Measurements from ENCODE around the gene FBXW4.

DNA sequence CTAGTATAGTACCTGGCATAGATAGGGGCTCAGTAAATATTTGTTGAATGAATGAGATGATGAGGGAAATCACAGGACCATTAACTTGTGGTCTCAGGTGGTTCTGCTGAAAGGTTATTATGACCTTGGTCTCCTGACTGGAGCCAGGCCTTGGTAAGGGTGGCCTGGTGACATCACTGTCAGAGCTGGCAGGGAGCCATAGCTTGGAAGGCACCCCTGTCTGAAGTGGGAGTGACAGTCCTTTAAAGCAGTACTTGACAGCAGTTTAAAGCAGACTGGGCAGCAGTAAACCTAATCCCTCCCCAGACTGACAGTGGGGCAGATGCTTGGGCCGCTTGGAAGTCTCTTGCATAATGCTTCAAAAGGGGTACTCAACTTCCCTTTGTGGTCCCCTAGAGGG, 93.4 kb downstream of the FBXW4 start:
- TF ChIP-seq, protein P1, sequence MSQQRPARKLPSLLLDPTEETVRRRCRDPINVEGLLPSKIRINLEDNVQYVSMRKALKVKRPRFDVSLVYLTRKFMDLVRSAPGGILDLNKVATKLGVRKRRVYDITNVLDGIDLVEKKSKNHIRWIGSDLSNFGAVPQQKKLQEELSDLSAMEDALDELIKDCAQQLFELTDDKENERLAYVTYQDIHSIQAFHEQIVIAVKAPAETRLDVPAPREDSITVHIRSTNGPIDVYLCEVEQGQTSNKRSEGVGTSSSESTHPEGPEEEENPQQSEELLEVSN (IDR thresholded peaks at IDR 0.05; ENCODE audit: borderline replicate concordance, low read depth) = no peak
- TF ChIP-seq, protein P2, sequence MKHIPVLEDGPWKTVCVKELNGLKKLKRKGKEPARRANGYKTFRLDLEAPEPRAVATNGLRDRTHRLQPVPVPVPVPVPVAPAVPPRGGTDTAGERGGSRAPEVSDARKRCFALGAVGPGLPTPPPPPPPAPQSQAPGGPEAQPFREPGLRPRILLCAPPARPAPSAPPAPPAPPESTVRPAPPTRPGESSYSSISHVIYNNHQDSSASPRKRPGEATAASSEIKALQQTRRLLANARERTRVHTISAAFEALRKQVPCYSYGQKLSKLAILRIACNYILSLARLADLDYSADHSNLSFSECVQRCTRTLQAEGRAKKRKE (CRISPR knock-in tag; IDR thresholded peaks at IDR 0.05; ENCODE audit: low read depth) = no peak
- TF ChIP-seq, protein P3, sequence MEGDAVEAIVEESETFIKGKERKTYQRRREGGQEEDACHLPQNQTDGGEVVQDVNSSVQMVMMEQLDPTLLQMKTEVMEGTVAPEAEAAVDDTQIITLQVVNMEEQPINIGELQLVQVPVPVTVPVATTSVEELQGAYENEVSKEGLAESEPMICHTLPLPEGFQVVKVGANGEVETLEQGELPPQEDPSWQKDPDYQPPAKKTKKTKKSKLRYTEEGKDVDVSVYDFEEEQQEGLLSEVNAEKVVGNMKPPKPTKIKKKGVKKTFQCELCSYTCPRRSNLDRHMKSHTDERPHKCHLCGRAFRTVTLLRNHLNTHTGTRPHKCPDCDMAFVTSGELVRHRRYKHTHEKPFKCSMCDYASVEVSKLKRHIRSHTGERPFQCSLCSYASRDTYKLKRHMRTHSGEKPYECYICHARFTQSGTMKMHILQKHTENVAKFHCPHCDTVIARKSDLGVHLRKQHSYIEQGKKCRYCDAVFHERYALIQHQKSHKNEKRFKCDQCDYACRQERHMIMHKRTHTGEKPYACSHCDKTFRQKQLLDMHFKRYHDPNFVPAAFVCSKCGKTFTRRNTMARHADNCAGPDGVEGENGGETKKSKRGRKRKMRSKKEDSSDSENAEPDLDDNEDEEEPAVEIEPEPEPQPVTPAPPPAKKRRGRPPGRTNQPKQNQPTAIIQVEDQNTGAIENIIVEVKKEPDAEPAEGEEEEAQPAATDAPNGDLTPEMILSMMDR (IDR thresholded peaks at IDR 0.05) = no peak
- no peak for TF ChIP-seq RNF2 (IDR thresholded peaks at IDR 0.05; ENCODE audit: borderline replicate concordance, low read depth)
- TF ChIP-seq HOXB13 (CRISPR knock-in tag; IDR thresholded peaks at IDR 0.05; ENCODE audit: low read depth) = no peak
- no peak for TF ChIP-seq CHD4 (IDR thresholded peaks at IDR 0.05; ENCODE audit: borderline replicate concordance)
- no peak for TF ChIP-seq RCOR1 (IDR thresholded peaks at IDR 0.05; ENCODE audit: low read depth, low read length)
- TF ChIP-seq RAD21 (conservative IDR thresholded peaks at IDR 0.05 in 1 of 2, IDR thresholded peaks at IDR 0.05 in 1 of 2) = no peak
- TF ChIP-seq ZNF302 (CRISPR knock-in tag; IDR thresholded peaks at IDR 0.05) = no peak
- no peak for TF ChIP-seq POLR2A (IDR thresholded peaks at IDR 0.05; ENCODE audit: low read length)
- TF ChIP-seq TP53 (CRISPR knock-in tag; IDR thresholded peaks at IDR 0.05) = no peak
- no peak for TF ChIP-seq JUNB (IDR thresholded peaks at IDR 0.05)
- no peak for TF ChIP-seq HDAC2 (IDR thresholded peaks at IDR 0.05)
